Right lobe of liver (tissue), 4 donors: ENCODE data around the gene GREB1.

Source experiments
- CTCF ChIP-seq, 4 donors: fragments of 200-600 bp in 3 of 4; fragments of 450-650 bp in 1 of 4; IDR thresholded peaks; one replicate each; pipeline versions ENCODE4 v1.5.1 to v1.8.0; 2016 to 2022; ENCODE audit warnings: antibody characterized with exemption in 4 of 4, mild to moderate bottlenecking in 2 of 4
- POLR2A ChIP-seq: fragments of 450-650 bp; IDR thresholded peaks from one replicate; pipeline ENCODE4 v1.6.1; 2017; ENCODE audit warnings: antibody characterized with exemption, mild to moderate bottlenecking
- donor health status: DM: no; HTN: no; CAD: no.
- donor health status: DM: no; HTN: no; CAD: no.
- donor health status: DM: no; HTN: yes; CAD: no.

GRCh38 chr2:11541693-11542274 is 7.9 kb downstream of the GREB1 start:
- TF ChIP-seq CTCF (IDR thresholded peaks at IDR 0.05) (no peak), POLR2A (no peak)
